HG03571 (cell line): ENCODE measurements around the gene STIMATE.

Experiments
- ATAC-seq: cut with Tn5 transposase; IDR thresholded peaks from one replicate; pipeline ENCODE4 v1.9.1; 2021; ENCODE audit not compliant: unreplicated experiment

Gene STIMATE

DNA sequence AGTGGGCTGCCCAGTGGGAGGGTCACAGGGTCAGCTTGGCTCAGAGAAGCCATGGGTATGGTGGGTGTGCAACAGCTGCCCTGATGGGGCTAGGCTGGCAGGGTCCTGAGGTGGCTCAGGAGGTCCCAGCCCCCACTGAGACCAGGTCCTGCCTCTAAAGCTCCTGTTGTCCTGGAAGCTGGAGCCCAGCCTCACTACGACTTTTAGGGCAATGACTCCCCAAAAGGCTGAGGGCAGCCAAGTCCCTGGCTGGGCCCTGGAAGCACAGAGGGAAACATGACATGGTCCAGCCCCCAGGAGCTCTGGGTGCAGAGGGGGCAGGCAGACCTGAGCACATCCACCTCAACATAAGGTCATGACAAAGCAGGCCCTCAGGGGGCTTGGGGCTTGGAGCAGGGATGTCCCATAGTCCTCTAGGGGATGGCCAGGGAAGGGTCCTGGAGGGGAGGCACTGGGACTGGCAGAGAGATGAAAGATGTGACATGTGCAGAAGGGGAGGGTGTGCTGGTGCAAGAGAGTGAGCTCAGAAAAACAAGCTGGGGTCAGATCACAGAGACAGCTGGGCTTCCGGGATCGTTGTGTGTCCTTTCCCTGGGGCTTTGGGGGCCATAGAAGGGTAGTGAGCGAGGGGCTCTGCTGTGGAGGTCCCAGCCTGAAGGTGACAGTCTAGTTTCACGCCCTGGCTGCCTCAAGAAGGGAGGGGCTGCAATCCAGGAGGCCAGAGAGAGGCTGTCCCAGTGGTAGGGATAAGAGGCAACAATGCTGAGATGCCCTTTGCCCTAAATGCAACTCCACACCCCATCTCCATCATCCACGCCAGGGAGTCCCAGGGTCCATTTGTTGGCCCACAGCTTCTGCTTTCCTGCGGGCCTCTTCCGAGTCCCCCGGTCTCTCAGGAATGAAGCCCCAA, 103.4 kb downstream of the STIMATE start:
- ATAC-seq, result no peak

DNA sequence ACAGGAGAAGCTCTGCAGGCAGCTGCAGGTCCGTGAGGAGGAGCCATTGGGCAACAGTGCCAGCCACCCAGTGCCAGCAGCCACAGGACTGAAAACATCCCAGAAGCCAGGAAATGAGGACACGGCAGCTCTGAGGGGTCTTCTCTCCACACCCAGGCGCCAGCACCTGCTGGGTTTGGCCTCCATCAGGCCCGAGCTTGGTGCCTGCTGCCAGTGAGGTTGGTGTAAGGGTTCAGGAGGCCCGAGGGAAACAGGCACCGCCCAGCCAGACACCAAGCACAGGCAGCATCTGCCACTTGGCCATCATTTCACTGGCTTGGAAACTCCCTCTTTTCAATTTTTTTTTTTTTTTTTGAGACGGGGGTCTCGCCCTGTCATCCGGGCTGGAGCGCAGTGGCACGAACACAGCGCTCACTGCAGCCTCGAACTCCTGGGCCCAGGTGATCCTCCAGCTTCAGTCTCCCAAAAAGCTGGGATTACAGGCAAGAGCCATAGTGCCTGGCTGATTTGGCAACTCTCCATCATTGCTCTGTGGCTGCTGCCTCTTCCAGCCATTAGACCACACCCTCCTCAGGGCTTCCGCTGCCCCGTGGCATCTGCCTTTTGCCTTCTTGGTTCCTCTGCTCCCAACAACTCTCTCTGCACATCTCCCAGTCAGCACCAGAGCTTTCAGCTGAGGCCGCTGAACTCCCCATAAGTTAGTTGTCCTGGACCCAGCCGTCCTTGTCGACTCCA, 104.2 kb downstream of the STIMATE start:
- ATAC-seq, result no peak

DNA sequence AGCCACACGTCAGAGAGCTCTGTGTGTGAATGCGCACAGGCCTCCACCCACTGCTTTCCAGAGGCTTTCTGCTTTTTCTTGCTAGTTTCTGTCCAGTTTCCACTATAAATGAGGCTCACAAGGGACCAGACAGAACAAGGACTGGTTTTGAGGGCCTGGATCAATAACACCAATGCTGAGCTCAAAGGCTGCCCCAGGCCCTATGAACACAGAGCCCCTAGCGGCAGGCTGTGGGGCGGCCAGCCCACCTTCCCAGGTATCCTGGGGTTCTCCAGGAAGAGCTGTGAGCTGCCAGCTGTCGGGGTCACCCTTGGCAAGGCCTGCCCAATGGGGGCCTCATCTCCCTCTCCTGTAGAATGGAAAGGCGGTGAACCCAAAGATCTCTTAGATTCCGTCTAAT, 104.9 kb downstream of the STIMATE start:
- ATAC-seq, result no peak

DNA sequence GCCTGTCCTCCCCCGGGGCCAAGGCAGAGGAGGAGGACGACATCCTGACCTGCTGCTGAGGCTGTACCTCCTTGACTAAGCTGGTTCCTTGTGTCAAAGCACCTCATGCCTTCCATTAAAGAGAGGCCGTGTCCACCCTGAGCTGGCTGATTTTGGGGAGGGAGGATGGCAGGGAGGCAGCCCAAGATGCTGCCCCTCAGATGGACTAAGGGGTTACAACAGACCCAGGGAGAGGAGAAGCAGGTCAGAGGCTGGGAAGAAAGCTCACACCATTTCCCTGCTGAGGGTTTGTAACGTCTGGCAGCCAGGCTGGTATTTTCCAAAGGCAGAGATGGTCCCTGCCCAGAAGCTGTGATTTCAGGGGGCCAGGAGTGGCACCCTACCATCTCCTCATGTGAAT, 105.4 kb downstream of the STIMATE start:
- no peak for ATAC-seq

DNA sequence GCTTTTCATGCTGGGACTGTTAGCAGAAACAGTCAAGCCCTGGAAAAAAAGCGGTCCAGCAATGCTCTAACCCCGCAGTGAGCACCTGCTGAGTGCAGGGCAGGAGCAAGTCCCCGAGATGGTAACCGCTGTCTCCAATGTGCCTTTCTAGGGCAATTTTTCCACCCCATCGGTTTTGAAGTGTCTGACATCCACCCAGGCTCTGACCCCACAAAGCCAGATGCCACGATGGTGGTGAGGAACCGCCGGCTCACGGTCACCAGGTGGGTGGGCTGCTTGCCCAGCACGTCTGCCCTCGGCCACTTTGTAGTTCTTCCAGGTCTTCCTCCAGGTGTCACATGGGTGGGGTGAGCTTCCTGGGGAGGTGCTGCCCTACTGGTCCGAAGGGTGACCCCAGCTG, 106.0 kb downstream of the STIMATE start:
- ATAC-seq, result no peak

DNA sequence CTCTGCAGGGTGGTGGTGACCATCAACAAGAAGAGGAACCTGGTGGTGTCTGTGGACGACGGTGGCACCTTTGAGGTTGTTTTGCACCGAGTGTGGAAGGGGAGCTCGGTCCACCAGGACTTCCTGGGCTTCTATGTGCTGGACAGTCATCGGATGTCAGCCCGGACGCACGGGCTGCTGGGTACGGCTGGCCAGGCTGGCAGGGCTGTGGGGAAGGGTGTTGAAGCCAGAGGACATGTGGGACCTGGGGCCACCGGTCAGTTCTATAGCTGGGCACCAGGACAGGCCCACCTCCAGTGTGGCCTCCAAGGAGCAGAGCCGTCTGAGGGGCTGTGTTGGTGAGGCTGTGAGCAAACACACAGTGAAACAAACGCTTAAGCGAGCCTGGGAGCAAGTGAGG, 106.6 kb downstream of the STIMATE start:
- no peak for ATAC-seq

DNA sequence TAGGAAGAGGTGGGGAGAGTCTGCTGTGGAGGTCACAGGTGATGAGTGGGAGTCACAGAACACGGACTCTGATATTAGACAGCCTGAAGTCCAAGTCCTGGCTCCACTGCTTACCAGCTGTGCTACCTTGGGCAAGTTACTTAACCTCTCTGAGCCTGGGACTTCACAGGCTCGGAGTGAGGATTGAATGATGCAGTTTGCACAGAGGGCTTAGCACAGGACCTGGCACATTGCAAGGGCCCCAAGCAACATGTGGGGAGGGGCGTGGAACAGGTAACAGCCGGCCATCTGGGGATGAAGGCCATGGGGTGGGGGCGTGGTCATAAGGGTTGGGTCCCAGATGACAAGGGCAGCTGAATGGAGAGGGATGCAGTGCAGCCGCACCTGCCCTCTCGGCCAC, 107.0 kb downstream of the STIMATE start:
- no peak for ATAC-seq

DNA sequence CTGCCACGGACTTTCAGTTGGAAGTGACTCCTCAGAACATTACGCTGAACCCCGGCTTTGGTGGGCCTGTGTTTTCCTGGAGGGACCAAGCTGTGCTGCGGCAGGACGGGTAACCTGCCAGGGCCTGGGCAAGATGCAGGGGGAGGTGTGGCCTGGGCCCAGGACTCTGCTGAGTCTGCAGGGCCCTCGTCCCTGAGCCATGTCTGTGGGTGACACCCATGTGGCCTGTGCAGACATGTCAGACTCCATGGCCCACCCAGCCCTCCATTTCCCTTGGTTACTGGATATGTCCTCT, 107.7 kb downstream of the STIMATE start:
- ATAC-seq, result no peak

DNA sequence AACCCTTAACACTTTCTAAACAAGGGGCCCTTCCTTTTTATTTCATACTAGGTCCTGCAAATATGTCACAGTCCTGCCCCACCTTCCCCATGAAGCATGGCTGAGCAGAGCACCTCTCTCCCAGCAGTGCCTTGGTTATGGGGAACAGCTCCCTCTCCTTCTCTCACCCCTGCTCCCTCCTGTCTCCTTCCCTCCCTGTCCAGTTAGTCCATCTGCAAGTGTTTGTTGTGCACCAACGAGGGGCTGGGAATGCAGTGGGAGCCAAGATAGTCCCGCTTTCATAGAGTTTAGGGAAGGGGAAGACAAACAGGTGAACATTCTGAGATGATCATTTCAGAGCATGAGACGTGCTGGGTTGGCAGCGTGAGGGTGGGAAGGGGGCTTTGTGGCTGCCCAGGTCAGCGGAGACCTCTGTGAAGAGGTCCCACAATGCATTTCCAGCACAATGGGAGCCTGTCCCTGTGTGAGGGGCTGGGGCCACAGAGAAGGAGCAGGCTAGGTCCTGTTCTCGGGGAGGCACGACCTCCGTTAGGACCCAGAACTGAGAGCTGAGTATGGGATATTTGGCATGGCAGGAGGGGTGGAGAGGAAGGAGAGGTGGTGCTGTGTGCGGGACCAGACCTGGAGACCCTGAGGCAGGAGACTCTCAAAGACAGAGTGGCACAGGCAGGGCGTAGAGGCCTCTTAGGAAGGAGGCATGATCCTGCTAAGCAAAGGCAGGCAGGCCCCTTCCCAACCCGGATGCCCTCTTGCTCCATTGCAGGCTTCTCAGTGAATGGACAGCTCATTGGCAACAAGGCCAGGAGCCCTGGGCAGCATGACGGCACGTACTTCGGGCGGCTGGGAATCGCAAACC, 108.2 kb downstream of the STIMATE start:
- ATAC-seq, result no peak

DNA sequence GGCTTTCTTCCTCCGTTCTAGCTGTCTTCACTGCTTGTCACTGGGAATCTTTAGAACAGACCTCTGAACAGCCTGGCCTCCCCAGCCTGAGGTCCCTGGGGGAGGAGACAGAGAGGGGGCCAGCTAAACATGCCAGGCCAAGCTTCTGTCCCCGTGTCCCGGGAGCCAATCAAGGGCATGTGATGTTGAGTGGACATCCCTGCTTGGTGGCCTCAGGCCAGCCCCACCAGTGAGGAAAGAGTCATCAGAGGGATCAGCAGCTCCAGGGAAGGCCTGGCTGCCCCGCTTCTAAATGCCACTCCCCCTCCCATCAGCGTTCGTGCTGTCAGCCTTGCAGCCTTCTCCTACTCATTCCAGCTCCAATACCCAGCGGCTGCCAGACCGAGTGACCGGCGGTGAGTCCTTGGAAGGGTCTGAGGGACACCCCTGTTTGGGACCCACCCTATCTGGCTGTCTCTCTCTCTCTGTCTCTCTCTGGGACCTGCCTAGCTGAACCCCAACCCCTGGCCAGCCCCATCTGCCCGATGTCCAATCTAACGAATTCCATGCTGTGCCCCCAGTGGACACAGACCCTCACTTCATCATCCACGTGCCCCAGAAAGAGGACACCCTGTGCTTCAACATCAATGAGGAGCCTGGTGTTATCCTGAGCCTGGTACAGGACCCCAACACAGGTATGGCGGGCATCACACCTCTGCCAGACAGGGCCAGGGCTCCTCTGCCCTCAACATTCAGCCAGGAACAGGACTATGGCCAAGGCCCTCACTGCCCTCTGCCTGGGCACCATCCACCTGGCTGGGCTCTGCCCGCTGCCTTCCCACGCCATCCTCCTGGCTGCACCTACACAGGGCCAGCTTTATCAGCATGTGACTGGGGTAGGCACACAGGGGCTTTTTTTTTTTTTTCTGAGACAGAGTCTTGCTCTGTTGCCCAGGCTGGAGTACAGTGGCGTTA, 109.4 kb downstream of the STIMATE start:
- no peak for ATAC-seq

DNA sequence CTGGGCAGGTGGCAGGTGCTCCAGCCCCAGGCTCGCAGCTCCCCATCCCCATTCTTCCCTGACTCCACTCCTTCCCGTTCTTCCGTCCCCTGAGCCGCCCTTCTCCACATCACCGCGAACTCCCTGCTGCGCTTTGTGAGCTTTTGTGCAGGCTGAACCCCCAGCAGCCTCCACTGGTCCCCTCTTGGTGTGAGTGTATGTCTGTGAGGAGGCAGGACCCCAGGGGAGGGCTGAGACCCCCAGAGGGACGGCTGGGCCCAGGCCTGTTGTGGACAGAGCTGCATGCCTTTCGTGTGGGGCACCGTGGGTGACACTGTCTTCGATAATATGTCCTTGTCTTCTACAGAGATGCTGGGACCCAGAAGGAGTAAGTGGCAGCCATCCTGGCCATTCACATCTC, 110.1 kb downstream of the STIMATE start:
- no peak for ATAC-seq
